Measurements from ENCODE around the gene RBPJ.

GRCh38 chr4:26413582-26413981 lies 92.8 kb downstream of the RBPJ start:
- no peak for TF ChIP-seq SIN3A (IDR thresholded peaks at IDR 0.05; ENCODE audit: borderline replicate concordance, insufficient read depth, low read length)
- no peak for TF ChIP-seq TAF1 (IDR thresholded peaks at IDR 0.05; ENCODE audit: borderline replicate concordance, insufficient read depth, low read length)

All from PFSK-1 (cell line).